Uterus (tissue), 4 donors: ENCODE results near the gene LIPA. TPM values are rescaled to one million over a fixed set of nuclear protein-coding genes. Genes with fewer than 3 reads are reported as not detected.

ENCODE experiments used
- DNase-seq, 2 donors: peaks; one replicate each; pipeline ENCODE4 v3.0.0-alpha.2; 2019 to 2020
- H3K27ac ChIP-seq, 2 donors: fragments of 200-600 bp; sonication (generic); 1 replicate in 1 of 2; 2 replicates in 1 of 2; pipeline ENCODE4 v1.5.1; 2016 to 2018
- H3K27me3 ChIP-seq, 2 donors: fragments of 200-600 bp; sonication (generic); one replicate each; pipeline ENCODE4 v1.5.1; 2018 to 2019; ENCODE audit warnings: control low read depth in 1 of 2
- H3K36me3 ChIP-seq, 2 donors: fragments of 200-600 bp; sonication (generic); one replicate each; pipeline ENCODE4 v1.5.1; 2019; ENCODE audit warnings: control low read depth in 1 of 2
- H3K4me1 ChIP-seq, 2 donors: fragments of 200-600 bp; sonication (generic); one replicate each; pipeline ENCODE4 v1.5.1; 2018 to 2019; ENCODE audit warnings: control low read depth in 1 of 2
- H3K4me3 ChIP-seq, 2 donors: fragments of 200-600 bp; sonication (generic); 1 replicate in 1 of 2; 2 replicates in 1 of 2; pipeline ENCODE4 v1.5.1; 2018 to 2019; ENCODE audit warnings: mild to moderate bottlenecking in 1 of 2
- H3K9me3 ChIP-seq, 2 donors: fragments of 200-600 bp; sonication (generic); one replicate each; pipeline ENCODE4 v1.5.1; 2019; ENCODE audit warnings: control low read depth in 1 of 2
- CTCF ChIP-seq, 4 experiments: fragments of 200-600 bp in 2 of 4; fragments of 450-650 bp in 2 of 4; sonication (generic) in 2 of 4; IDR thresholded peaks; one replicate each; pipeline ENCODE4 v1.5.1; 2016 to 2019; ENCODE audit warnings: antibody characterized with exemption in 4 of 4, mild to moderate bottlenecking in 2 of 4, moderate library complexity in 1 of 4
- POLR2A ChIP-seq, 2 donors: fragments of 450-650 bp; IDR thresholded peaks; one replicate each; pipeline ENCODE4 v1.6.1; 2016; ENCODE audit warnings: antibody characterized with exemption in 2 of 2, mild to moderate bottlenecking in 1 of 2, moderate library complexity in 1 of 2
- intact Hi-C: fragments of 100-400 bp; cut with DNase I; formaldehyde crosslinking; loops from one replicate; pipeline ENCODE4 v1.15.1; 2023; ENCODE audit warnings: low total_unique reads
- total RNA-seq, 4 donors: library from RNA; depleted of rRNA in 3 of 4; stranded (reverse); fragments of >200 nt in 3 of 4; gene quantifications; one replicate each; pipeline versions ENCODE4 v1.1.0 to v1.2.4, GENCODE V29; 2014 to 2023
- donor health status: DM: yes; HTN: yes; CAD: no.

LIPA gene
- total RNA-seq, 4 donors from 2014 or later = 40.0 to 63.1 (median 46.9) TPM

GRCh38 chr10:89283025-89283935 is 31.7 kb upstream of the LIPA start:
- intact Hi-C loops = no loop called here
- no peak for TF ChIP-seq CTCF (IDR thresholded peaks at IDR 0.05)
- TF ChIP-seq POLR2A (IDR thresholded peaks at IDR 0.05) = no peak
- Histone ChIP-seq H3K4me1 (peaks cover 6 to 13% of the 10 kb centered on the region in 2 donors), H3K36me3 (no peaks in the 10 kb centered on the region), H3K9me3 (no peaks in the 10 kb centered on the region), H3K27me3 (peaks cover 0 to 4% of the 10 kb centered on the region in 2 donors), H3K27ac (peak overlapping the region; percentile 76 to 90), H3K4me3 (no peak overlapping the region)
- DNase-seq = no peak

- Histone ChIP-seq H3K4me3 (no peak overlapping the region), H3K27me3 (peaks cover 0 to 4% of the 10 kb centered on the region in 2 donors), H3K27ac (peak overlapping the region; percentile 39 to 90), H3K4me1 (peaks cover 6 to 13% of the 10 kb centered on the region in 2 donors), H3K9me3 (no peaks in the 10 kb centered on the region), H3K36me3 (no peaks in the 10 kb centered on the region)
- no peak for DNase-seq
- TF ChIP-seq CTCF (IDR thresholded peaks at IDR 0.05) = no peak
- no peak for TF ChIP-seq POLR2A (IDR thresholded peaks at IDR 0.05)
- intact Hi-C loops = no loop called here
These were observed 30.2 kb upstream of the LIPA start for GRCh38 chr10:89281606-89282395.

GRCh38 chr10:89280508-89280907 is 28.9 kb upstream of the LIPA start:
- H3K27me3 ChIP-seq = peaks cover 0 to 4% of the 10 kb centered on the region in 2 donors
- peaks cover 6 to 13% of the 10 kb centered on the region in 2 donors for H3K4me1 ChIP-seq
- no peaks in the 10 kb centered on the region for H3K9me3 ChIP-seq
- no peaks in the 10 kb centered on the region for H3K36me3 ChIP-seq
- no peak for TF ChIP-seq POLR2A (IDR thresholded peaks at IDR 0.05)
- no peak for TF ChIP-seq CTCF (IDR thresholded peaks at IDR 0.05)
- intact Hi-C loops = no loop called here
- H3K4me3 ChIP-seq = no peak overlapping the region
- no peak for DNase-seq
- peak overlapping the region; percentile 39 to 90 for H3K27ac ChIP-seq

- H3K27ac ChIP-seq = peak overlapping the region; percentile 62 to 90
These were observed 27.9 kb upstream of the LIPA start for GRCh38 chr10:89279421-89279869.

More at GRCh38 chr10:89279421-89279869, 27.9 kb upstream of the LIPA start:
- intact Hi-C loops = no loop called here
- no peak overlapping the region for H3K4me3 ChIP-seq
- peaks cover 10 to 13% of the 10 kb centered on the region in 2 donors for H3K4me1 ChIP-seq
- no peak for TF ChIP-seq CTCF (IDR thresholded peaks at IDR 0.05)
- no peak for TF ChIP-seq POLR2A (IDR thresholded peaks at IDR 0.05)
- H3K9me3 ChIP-seq = no peaks in the 10 kb centered on the region
- DNase-seq = no peak
- H3K36me3 ChIP-seq = no peaks in the 10 kb centered on the region
- H3K27me3 ChIP-seq = peaks cover 0 to 4% of the 10 kb centered on the region in 2 donors
